GM21717 (cell line): ENCODE results near the gene CLEC4G.
"Not testable (repeated sequence)": the region's sequence is repeated elsewhere in the genome, so short reads cannot be mapped to it uniquely, and the experiment has no call there.

Source experiments
- ATAC-seq: cut with Tn5 transposase; IDR thresholded peaks from one replicate; pipeline ENCODE4 v1.9.1; 2021; ENCODE audit warnings: mild to moderate bottlenecking, moderate library complexity; ENCODE audit not compliant: unreplicated experiment

CLEC4G gene

DNA sequence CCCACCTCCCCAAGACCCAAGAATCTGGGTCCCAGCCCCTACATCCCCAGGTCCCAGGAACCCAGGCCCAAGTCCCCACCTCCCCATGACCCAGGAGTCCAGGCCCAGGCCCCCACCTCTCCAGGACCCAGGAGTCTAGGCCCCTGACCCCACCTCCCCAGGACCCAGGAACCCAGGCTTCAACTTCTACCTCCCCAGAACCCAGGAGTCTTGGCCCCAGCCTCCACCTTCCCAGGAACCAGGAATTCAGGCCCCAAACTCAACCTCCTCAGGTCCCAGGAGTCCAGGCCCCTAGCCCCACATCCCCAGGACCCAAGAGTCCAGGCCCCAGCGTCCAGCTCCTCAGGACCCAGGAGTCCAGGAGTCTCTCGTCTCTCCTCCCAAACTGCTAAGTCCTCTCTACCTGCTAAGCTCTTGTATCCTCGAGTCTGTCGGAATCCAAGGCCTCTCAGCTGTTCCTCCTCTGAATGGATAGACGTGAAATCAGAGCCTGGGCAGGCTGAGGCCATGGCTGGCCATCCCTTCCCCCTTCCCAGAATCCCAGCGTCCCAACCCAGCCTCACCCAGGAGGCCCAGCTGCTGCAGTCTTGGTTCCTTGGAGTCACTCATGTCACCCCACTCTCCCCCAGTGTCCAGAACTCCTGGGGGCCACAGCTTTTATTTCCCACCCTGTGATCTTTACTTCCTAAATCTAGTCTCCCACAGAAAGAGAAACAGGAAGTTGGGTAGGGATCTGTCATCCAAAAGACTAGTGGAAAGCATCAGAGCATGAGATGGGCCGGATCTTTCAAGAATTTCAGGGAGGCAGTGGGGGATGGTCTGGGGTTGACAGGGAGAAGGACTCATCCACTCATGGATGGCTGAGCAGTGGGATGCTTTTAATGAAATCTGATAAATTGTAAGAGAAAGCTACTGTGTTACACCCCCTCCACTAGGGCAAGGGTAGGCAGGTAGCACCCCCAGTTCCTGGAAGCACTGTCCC is 15.3 kb upstream of the CLEC4G start, which contains the start of gene CD209:
Gene CD209, minus strand, starts transcription at position 632 of the 982 bp plus-strand sequence. Its CDS starts 23 bp downstream, at position 609.
- ATAC-seq, result no peak

GRCh38 chr19:7746306-7746705 is 14.4 kb upstream of the CLEC4G start:
- not testable (repeated sequence) for ATAC-seq

DNA sequence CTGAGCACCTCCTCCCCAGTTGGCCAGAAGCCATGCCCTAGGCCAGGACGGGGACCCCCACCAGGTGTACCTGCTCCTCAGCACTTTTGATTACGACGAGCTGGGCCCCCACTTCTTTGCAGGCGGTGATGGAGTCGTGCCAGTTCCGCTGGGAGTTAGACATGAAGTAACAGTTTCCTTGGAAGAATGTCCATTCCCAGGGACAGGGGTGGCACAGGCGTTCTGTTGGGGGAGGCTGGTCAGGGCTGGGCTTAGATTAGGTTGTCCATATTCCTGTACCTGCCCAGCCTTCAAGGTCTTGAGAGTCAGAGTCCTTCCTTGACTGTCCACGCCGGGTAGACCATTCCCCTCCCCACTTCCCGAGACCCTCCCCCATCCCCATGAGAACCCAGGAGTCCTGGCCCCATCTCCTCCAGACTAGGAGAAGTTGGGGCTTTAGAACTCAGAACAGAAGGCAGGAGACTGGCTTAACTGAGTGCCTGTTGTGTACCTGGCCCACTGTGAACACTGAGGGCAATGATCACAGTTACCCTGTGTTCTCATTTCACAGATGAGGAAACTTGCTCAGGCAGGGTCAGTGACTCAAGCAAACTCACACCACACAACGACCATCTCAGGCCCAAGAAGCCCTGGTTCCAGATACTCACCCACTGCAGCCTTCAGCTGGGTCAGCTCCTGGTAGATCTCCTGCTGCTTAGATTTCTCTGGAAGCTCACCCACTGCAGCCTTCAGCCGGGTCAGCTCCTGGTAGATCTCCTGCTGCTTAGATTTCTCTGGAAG is 13.2 kb upstream of the CLEC4G start:
- no peak for ATAC-seq

DNA sequence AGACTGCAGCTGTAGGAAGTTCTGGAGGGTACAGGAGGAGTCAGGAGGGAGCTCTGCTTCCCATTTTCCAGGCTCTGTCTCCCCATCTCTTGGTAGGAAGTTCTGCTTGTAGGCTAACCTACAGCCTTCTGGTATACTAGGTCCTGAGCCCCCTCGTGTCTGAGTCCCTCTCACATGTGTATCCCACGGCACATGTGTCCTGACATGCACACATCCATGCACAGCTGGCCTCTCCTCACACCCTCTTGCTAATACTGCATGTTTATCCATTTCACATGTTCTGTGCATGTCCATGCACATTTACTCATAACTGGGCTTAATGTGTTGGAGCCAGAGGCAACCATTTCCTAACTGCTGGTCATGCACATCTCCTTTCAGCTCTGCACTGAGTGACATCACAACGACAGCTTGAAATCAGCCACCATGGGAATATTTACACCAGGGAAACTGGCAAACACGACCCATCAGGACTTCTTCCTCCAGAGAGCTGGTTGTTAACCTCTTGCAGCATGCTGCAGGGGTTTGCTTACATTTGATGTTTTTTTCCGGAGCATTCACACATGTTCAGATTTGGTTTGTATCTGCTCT is 12.4 kb upstream of the CLEC4G start:
- ATAC-seq, result no peak

DNA sequence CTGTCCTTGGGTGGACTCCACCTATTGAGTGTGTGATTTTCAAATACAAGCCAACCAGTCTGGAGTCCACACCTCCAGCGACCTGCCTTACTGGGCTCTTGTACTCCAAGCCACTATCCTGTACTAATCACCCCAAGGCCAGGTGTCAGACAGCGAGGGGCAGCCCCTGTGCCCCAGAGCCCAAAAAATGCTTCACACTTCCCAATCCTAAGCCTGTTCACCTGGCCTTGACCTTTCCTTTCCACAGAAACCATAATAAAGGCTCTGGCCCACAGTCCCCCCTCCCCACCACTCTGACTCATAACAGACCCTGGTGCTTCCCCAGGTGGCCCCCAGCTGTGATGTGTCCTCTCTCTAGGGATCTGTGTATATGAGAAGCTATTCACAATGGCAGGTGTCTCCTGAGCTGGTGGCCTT is 11.5 kb upstream of the CLEC4G start:
- ATAC-seq, result peak; percentile 54

GRCh38 chr19:7742991-7743390 is 11.1 kb upstream of the CLEC4G start:
- no peak for ATAC-seq

- ATAC-seq, result no peak
These were observed 10.7 kb upstream of the CLEC4G start for GRCh38 chr19:7742575-7742974.

DNA sequence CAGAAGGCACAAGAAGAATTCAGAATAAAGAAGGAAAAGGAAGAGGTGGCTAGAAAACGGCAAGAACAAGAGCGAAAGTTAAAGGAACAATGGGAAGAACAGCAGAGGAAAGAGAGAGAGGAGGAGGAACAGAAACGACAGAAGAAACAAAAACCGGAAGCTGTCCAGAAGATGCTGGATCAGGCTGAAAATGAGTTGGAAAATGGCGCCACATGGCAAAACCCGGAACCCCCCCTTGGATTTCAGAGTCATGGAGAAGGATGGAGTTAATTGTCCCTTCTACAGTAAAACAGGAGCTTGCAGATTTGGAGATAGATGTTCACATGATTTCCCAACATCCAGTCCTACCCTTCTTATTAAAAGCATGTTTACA is 8.8 kb upstream of the CLEC4G start:
- ATAC-seq, result no peak

DNA sequence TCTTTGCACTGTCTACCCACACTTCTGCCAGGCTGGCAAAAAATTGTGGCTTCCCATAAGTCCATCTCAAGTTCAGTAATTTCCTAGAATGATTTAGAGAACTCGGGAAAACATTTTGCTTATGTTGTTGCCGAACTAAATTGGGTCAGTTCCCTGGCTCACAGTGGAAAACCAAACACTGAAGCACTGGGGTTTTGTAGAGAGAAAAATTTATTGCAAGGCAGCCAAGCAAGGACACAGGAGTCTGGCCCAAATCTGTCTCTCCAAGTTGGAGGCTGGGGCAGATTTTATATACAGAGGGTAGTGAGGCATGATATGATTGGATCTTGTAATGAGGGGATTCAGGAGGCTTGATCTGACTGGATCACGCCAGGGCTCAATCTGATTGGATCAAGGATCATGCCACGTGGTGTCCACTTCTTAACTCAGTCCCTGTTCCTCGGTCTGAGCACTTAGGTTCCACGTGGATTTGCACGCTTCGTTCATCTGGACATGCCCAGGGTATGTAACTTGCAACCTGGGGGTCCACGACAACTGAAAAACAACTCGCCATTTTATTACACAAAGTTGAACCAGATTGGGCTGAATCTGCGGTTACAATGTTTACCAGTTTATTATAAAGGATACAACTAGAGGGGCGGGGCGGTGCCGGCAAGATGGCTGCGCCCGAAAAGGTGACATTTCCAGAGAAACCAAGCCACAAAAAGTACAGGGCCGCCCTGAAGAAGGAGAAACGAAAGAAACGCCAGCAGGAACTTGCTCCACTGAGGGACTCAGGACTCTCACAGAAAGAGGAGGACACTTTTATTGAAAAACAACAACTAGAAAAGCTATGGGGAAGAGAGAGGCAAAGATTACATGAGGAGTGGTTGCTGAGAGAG is 8.1 kb upstream of the CLEC4G start:
- no peak for ATAC-seq

- no peak for ATAC-seq
These were observed 7.4 kb upstream of the CLEC4G start for GRCh38 chr19:7739211-7739755.

- ATAC-seq, result no peak
These were observed 6.1 kb upstream of the CLEC4G start for GRCh38 chr19:7738023-7738422.

DNA sequence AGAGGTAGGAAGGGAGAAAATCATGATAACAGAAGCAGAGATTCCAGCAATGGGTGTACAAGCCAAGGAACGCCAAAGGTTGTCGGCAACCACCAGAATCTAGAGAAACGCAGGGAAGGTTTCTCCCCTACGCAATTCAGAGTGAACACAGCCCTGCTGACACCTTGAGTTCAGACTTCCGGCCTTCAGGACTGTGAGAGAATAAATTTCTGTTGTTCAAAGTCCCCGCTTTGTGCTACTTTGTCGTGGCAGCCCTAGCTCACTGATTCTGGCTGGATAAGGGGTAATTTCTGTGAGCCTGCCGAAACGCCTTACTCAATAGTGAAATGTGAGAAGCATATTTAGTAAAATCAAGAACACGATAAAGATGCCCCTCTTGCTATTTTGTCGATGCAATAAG is 5.3 kb upstream of the CLEC4G start:
- ATAC-seq, result no peak

DNA sequence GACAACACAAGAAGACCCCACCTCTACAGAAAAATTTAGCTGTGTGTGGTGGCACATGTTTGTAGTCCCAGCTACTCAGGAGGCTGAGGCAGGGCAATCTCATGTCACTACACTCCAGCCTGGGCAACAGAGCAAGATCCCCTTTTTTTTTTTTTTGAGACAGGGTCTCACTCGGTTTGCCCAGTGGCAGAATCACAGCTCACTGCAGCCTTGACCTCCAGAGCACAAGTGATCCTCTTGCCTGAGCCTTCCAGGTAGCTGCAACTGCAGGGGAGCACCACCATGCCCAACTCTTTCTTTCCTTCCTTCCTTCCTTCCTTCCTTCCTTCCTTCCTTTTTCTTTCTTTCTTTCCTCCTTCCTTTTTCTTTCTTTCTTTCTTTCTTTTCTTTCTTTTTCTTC is 4.2 kb upstream of the CLEC4G start:
- no peak for ATAC-seq

DNA sequence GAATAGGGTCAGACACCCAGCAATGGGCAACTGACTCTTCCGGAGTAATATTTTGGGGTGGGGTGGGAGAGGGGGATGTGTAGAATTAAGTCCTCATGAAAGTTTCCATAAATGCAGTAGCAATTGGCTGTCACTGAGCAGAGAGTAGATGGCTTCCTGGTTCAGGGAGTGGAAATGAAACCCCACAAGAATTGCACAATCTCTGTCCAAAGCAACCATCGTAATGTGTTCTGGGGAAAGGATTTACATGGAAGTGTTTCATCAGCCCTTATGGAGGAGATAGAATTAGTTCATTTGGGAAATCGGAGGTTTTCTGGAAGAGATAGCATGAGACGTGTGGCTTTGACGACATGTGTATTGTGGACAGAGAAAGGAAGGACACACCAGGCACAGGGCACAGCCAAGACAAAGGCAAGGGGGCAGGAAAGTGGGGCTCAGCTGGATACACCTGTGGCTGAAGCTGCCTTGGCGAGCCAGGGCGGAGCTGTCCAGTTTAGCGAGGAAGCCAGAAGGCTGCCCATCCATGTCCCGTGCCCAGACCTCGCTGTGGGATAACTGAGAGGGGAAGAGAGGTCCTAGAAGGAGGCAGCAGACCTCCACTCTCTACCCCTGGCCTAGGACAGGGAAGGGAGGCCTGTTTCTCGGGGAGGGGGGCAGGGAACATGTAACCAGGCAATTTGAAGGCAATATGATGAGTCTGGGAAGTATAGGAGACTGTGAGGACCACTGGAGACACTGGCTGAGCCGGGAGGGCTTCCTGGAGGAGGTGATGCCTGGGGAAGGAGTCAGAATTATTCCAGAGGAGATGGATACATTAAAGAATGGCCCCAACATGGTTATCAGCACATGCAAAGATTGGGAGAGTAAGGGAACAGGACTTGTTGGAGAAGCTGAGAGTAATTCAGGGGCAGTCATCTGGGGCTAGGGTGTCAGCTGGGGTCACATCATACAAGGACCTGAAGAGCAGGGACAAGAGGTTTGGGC is 2.6 kb upstream of the CLEC4G start:
- no peak for ATAC-seq

GRCh38 chr19:7733376-7733775 is 1.5 kb upstream of the CLEC4G start:
- no peak for ATAC-seq

DNA sequence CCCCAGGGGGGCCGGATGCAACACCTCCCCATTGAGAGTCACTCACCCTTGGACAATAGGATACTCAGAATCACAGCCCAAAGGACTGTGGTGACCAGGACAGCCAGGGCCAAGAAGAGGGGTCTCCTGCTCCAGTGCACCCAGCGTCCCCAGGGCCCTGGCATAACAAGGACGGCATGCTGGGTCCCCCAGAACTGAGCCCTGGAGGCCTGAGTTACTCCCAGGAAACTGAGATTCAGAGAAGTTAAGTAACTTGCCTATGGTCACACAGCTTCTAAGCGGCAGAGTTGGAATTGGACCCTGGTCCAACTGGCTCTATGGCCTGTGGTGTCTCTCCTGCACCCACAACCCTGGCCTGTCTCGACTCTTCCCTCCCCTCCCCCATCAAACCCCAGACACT is 295 bp downstream of the CLEC4G start:
- no peak for ATAC-seq

DNA sequence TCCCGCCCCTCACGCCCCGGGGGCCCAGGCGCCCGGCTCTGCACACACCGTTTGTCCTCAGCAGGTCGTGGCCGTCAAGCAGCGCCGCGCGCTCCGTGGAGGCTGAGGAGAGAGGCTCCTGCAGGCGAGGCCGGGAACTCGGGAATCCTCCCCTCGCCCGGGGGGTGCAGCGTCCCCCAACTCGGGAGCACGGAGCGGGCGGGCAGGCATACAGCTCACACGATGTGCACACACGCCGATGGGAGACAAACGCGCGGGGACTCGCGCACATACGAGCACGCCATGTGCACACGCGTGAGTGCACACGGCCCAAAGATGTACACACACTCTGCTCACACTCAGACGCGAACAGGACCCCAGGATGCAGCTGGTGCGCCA is 703 bp downstream of the CLEC4G start:
- no peak for ATAC-seq

- ATAC-seq, result no peak
These were observed 1.4 kb downstream of the CLEC4G start for GRCh38 chr19:7730286-7731217.
